ENCODE measurements around the gene MYO9A.

- TF ChIP-seq POLR2A (IDR thresholded peaks at IDR 0.05; ENCODE audit: low read length) (no peak), GATA1 (IDR thresholded peaks at IDR 0.05; ENCODE audit: low read depth, low read length) (no peak)
Measured at GRCh38 chr15:72133211-72133610, 15.3 kb upstream of the MYO9A start.
